Nephron progenitor cell (in vitro differentiated cells): ENCODE results near the gene C6.
"Not testable (repeated sequence)": the region's sequence is repeated elsewhere in the genome, so short reads cannot be mapped to it uniquely, and the experiment has no call there.

Source experiments
- DNase-seq: peaks from one replicate; pipeline ENCODE4 v3.0.0; 2021
- H3K27ac Mint-ChIP-seq: 2 replicates; pipeline ENCODE4 v1.8.0; 2021; ENCODE audit warnings: mild to moderate bottlenecking, moderate library complexity, mixed read lengths
- H3K27me3 Mint-ChIP-seq: 2 replicates; pipeline ENCODE4 v1.8.0; 2021; ENCODE audit warnings: mild to moderate bottlenecking, low read depth, mixed read lengths; ENCODE audit not compliant: poor library complexity
- H3K36me3 Mint-ChIP-seq: 2 replicates; pipeline ENCODE4 v1.8.0; 2021; ENCODE audit warnings: low read depth, mixed read lengths
- H3K4me1 Mint-ChIP-seq: 2 replicates; pipeline ENCODE4 v1.8.0; 2021; ENCODE audit warnings: mixed read lengths
- H3K4me3 Mint-ChIP-seq: 2 replicates; pipeline ENCODE4 v1.8.0; 2021; ENCODE audit warnings: mild to moderate bottlenecking, moderate library complexity, mixed read lengths
- H3K9me3 Mint-ChIP-seq: 2 replicates; pipeline ENCODE4 v1.8.0; 2021; ENCODE audit warnings: mild to moderate bottlenecking, moderate library complexity, mixed read lengths
- TF ChIP-seq, protein P1 (sequence below): fragments of 200-600 bp; sonication (generic); IDR thresholded peaks from 2 replicates; pipeline ENCODE4 v1.5.0; 2021; ENCODE audit warnings: antibody characterized with exemption

Gene C6

DNA sequence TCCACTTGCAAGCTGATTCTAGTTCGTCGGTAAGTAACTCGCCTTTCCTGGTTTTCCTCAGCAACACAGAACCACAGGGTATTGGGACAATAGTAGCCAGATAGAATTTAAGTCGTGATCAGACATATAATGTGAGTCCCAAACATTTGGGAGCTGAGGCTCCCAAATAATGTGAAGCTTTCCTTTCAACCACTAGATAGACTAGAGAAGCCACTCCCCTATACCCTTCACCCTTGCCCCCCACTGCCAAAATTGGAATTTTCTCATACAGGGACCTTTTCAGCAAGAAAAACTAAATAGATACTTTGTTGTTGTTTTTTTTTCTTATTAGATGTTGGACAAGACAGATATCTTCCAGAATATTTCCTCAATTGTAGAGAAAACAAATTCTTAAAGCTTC, 1.9 kb downstream of the C6 start:
- H3K27ac Mint-ChIP-seq = no peak overlapping the region
- TF ChIP-seq, protein P1, sequence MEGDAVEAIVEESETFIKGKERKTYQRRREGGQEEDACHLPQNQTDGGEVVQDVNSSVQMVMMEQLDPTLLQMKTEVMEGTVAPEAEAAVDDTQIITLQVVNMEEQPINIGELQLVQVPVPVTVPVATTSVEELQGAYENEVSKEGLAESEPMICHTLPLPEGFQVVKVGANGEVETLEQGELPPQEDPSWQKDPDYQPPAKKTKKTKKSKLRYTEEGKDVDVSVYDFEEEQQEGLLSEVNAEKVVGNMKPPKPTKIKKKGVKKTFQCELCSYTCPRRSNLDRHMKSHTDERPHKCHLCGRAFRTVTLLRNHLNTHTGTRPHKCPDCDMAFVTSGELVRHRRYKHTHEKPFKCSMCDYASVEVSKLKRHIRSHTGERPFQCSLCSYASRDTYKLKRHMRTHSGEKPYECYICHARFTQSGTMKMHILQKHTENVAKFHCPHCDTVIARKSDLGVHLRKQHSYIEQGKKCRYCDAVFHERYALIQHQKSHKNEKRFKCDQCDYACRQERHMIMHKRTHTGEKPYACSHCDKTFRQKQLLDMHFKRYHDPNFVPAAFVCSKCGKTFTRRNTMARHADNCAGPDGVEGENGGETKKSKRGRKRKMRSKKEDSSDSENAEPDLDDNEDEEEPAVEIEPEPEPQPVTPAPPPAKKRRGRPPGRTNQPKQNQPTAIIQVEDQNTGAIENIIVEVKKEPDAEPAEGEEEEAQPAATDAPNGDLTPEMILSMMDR = no peak
- no peak overlapping the region for H3K4me3 Mint-ChIP-seq
- no peak for DNase-seq
- H3K4me1 Mint-ChIP-seq = no peaks in the 10 kb centered on the region
- peaks cover 2% of the 10 kb centered on the region for H3K27me3 Mint-ChIP-seq
- H3K9me3 Mint-ChIP-seq = peaks cover 5% of the 10 kb centered on the region
- H3K36me3 Mint-ChIP-seq = no peaks in the 10 kb centered on the region

DNA sequence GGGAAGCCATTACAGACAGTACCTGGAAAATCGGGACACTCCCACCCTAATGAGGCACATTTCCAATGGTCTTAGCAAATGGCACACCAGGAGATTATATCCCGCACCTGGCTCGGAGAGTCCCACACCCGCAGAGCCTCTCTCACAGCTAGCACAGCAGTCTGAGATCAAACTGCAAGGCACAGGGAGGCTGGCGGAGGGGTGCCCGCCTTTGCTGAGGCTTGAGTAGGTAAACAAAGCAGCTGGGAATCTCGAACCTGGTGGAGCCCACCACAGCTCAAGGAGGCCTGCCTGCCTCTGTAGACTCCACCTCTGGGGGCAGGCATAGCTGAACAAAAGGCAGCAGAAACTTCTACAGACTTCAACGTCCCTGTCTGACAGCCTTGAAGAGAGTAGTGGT, 7.9 kb downstream of the C6 start:
- not testable (repeated sequence) for DNase-seq, H3K27me3 Mint-ChIP-seq, H3K36me3 Mint-ChIP-seq

DNA sequence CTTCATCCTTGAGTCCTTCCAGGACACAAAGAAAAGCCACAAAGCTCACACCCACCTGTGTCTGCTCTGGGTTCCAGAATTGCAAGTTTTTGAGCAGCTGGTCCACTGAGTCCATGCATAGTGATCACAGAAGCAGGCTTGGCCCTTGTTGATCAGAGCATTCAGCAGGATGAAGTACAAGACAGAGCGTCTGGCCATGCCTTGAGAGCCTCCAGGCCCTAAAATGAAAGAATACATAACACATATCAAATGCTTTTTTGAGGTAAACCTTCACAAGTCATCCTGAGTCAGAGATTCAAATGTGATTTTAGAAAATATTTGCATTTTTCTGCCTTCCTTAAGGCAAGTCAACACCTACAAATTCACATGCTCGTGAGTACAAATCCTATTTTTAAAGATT, 10.3 kb downstream of the C6 start:
- no peak overlapping the region for H3K4me3 Mint-ChIP-seq
- DNase-seq = no peak
- H3K27me3 Mint-ChIP-seq = peaks cover 2% of the 10 kb centered on the region
- H3K27ac Mint-ChIP-seq = no peak overlapping the region
- no peaks in the 10 kb centered on the region for H3K4me1 Mint-ChIP-seq
- no peaks in the 10 kb centered on the region for H3K36me3 Mint-ChIP-seq
- TF ChIP-seq, protein P1 = no peak
- peaks cover 18% of the 10 kb centered on the region for H3K9me3 Mint-ChIP-seq

More for the DNA sequence above, 7.9 kb downstream of the C6 start:
- H3K27ac Mint-ChIP-seq, H3K4me1 Mint-ChIP-seq, H3K4me3 Mint-ChIP-seq: not testable (repeated sequence)
- H3K9me3 Mint-ChIP-seq = peaks cover 21% of the 10 kb centered on the region

- Mint-ChIP-seq H3K9me3 (peaks cover 14% of the 10 kb centered on the region), H3K4me1 (no peaks in the 10 kb centered on the region), H3K27me3 (no peaks in the 10 kb centered on the region), H3K4me3 (no peak overlapping the region), H3K27ac (no peak overlapping the region), H3K36me3 (no peaks in the 10 kb centered on the region)
- DNase-seq = no peak
- TF ChIP-seq, protein P1 = no peak
These were observed 12.1 kb downstream of the C6 start for GRCh38 chr5:41201082-41201772.

DNA sequence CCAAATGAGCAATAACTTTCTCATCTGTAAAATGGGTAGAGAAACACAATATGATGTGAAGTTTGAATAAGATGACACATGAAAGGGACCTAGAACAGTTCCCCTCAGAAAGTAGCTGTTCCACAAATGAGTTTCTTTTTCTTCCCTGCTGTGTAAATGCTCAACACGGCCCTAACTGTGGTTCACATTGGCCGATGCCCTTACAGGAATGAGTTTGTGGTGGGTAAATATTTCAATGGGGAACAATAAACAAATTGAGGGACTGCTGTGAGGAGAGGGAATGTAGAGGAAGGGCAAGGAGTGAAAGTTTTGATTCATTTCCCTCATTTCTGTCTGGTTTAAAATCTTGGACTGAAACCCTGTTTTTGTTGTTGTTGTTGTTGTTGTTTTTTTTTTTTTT, 12.8 kb downstream of the C6 start:
- no peaks in the 10 kb centered on the region for H3K4me1 Mint-ChIP-seq
- no peak overlapping the region for H3K27ac Mint-ChIP-seq
- H3K4me3 Mint-ChIP-seq = no peak overlapping the region
- no peaks in the 10 kb centered on the region for H3K36me3 Mint-ChIP-seq
- H3K9me3 Mint-ChIP-seq = peaks cover 8% of the 10 kb centered on the region
- TF ChIP-seq, protein P1 = no peak
- no peaks in the 10 kb centered on the region for H3K27me3 Mint-ChIP-seq
- no peak for DNase-seq

DNA sequence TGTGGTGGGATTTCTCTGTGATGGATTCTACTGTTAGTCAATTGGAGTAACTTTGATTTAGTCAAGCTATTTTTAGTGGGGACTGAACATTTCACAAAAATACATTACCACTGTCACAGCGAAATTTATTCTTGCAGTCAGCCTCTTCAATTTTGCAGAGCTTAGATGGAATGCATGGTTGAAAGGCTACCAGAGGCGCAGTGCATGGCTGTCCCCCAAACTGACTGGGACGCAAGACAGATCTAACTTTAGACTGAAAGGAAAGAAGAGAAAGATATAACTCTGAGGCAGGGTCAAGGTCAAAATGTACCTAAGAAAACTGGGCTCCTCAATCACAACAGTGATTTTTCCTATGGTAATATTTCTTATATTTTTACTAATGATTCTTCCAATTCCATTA, 13.7 kb downstream of the C6 start:
- Mint-ChIP-seq H3K9me3 (peaks cover 3% of the 10 kb centered on the region), H3K27ac (no peak overlapping the region), H3K4me1 (no peaks in the 10 kb centered on the region)

More for the DNA sequence above, 13.7 kb downstream of the C6 start:
- no peak overlapping the region for H3K4me3 Mint-ChIP-seq
- H3K27me3 Mint-ChIP-seq = no peaks in the 10 kb centered on the region
- TF ChIP-seq, protein P1 = no peak
- H3K36me3 Mint-ChIP-seq = no peaks in the 10 kb centered on the region
- DNase-seq = no peak
